Measurements from ENCODE around the gene BAX. TPM values are rescaled to one million over a fixed set of nuclear protein-coding genes. Genes with fewer than 3 reads are reported as not detected.

The BAX gene
- total and polyA plus RNA-seq, 9 of the 15 experiments (the other 6 are each of a cell fraction or from before 2014, with no cell fraction given) = 3.2 to 95.4 (median 44.5) TPM

- TF ChIP-seq, protein P1, sequence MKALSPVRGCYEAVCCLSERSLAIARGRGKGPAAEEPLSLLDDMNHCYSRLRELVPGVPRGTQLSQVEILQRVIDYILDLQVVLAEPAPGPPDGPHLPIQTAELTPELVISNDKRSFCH (CRISPR knock-in tag; IDR thresholded peaks at IDR 0.05) = no peak
- TF ChIP-seq, protein P1 (tag; IDR thresholded peaks at IDR 0.05) = peak; percentile 15; the same call in 1 of the 2 replicates
- TF ChIP-seq MAFF (IDR thresholded peaks at IDR 0.05; ENCODE audit: low read length) (no peak), TAF1 (IDR thresholded peaks at IDR 0.05; ENCODE audit: control insufficient read depth, extremely low read depth, insufficient read depth, low read length, severe bottlenecking) (peak; percentile 68), ZBTB40 (IDR thresholded peaks at IDR 0.05) (0 out of 2 replicates have a peak, but pooled peaks have one; percentile 37), ZBTB40 (CRISPR knock-in tag; IDR thresholded peaks at IDR 0.05) (no peak), ZNF695 (CRISPR knock-in tag; IDR thresholded peaks at IDR 0.05) (no peak), HNRNPLL (IDR thresholded peaks at IDR 0.05; ENCODE audit: low read depth, low read length, poor library complexity, severe bottlenecking) (peak; percentile 98), NRF1 (conservative IDR thresholded peaks at IDR 0.05 in 1 of 2, IDR thresholded peaks at IDR 0.05 in 1 of 2) (peak; percentile 78 to 81), E2F3 (CRISPR knock-in tag; IDR thresholded peaks at IDR 0.05) (0 out of 2 replicates have a peak, but pooled peaks have one; percentile 25), RBFOX2 (IDR thresholded peaks at IDR 0.05; ENCODE audit: low read depth, low read length) (peak; percentile 78), POLR2B (IDR thresholded peaks at IDR 0.05; ENCODE audit: low read depth, partially characterized antibody) (peak; percentile 50), RERE (CRISPR knock-in tag; IDR thresholded peaks at IDR 0.05; ENCODE audit: borderline replicate concordance) (no peak)
These were observed 21.2 kb upstream of the BAX start, which contains the start of gene DHDH (continued) for GRCh38 chr19:48933382-48933932.
